SK-N-MC (cell line): ENCODE data around the gene MYD88.

ENCODE experiments used
- DNase-seq: peaks from one replicate; pipeline ENCODE4 v3.0.0-alpha.2; 2011; ENCODE audit warnings: low read depth, low spot score
- H3K27ac ChIP-seq: fragments of 200-600 bp; sonication (generic); 2 replicates; pipeline ENCODE4 v1.5.1; 2016; ENCODE audit warnings: mixed run types
- H3K36me3 ChIP-seq: fragments of 200-600 bp; sonication (generic); 2 replicates; pipeline ENCODE4 v1.6.1; 2017; ENCODE audit warnings: antibody characterized with exemption, low read length, mixed read lengths; ENCODE audit not compliant: insufficient read depth
- H3K4me3 ChIP-seq: fragments of 200-600 bp; sonication (generic); 2 replicates; pipeline ENCODE4 v1.5.1; 2016
- H3K9ac ChIP-seq: fragments of 200-600 bp; sonication (generic); 2 replicates; pipeline ENCODE4 v1.8.0; 2017; ENCODE audit warnings: mixed run types, mixed read lengths; ENCODE audit not compliant: insufficient read length
- H3K9me3 ChIP-seq: fragments of 200-600 bp; sonication (generic); 2 replicates; pipeline ENCODE4 v1.6.1; 2017; ENCODE audit warnings: low read depth, mild to moderate bottlenecking, antibody characterized with exemption, low read length, moderate library complexity, mixed read lengths
- EZH2 ChIP-seq: fragments of 200-600 bp; sonication (generic); IDR thresholded peaks from one replicate; pipeline ENCODE4 v1.6.1; 2017; ENCODE audit warnings: antibody characterized with exemption
- FOXP2 ChIP-seq: optimal IDR thresholded peaks from 2 replicates; pipeline ENCODE3; 2011; ENCODE audit warnings: mild to moderate bottlenecking, moderate library complexity; ENCODE audit not compliant: insufficient read depth; ENCODE audit errors: extremely low read length, control extremely low read depth
- POLR2AphosphoS5 ChIP-seq: IDR thresholded peaks from 2 replicates; pipeline ENCODE4 v1.6.1; 2012; ENCODE audit warnings: mild to moderate bottlenecking, low read depth, low read length, borderline replicate concordance

MYD88 gene

DNA sequence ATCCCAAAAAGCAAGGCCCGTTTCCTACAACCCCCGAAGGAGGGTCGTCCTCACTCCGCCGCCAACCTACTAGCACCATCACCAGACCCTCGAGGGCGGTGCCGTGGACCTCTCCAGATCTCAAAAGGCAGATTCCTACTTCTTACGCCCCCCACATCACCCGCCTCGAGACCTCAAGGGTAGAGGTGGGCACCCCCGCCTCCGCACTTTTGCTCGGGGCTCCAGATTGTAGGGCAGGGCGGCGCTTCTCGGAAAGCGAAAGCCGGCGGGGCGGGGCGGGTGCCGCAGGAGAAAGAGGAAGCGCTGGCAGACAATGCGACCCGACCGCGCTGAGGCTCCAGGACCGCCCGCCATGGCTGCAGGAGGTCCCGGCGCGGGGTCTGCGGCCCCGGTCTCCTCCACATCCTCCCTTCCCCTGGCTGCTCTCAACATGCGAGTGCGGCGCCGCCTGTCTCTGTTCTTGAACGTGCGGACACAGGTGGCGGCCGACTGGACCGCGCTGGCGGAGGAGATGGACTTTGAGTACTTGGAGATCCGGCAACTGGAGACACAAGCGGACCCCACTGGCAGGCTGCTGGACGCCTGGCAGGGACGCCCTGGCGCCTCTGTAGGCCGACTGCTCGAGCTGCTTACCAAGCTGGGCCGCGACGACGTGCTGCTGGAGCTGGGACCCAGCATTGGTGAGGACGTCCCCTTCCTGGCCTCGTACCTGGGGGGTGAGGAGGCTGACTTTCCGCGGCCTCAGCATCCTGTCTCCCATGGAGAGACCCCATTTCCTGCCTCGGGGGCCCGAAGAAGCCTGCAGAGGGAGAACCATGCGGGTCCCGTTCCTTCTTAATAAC lies at the start of gene MYD88:
Gene MYD88 (plus strand): TSS at position 313 of the 842 bp plus-strand sequence. CDS start 40 bp downstream, at position 353.
- TF ChIP-seq POLR2AphosphoS5 = peak; percentile 68; the same call in 1 of the 2 replicates
- TF ChIP-seq FOXP2 = no peak
- TF ChIP-seq EZH2 = no peak
- DNase-seq = no peak
- H3K9ac ChIP-seq = peak within 1 kb of the TSS; percentile 69
- H3K36me3 ChIP-seq = no peaks in the 10 kb centered on the region
- peak within 1 kb of the TSS; percentile 87 for H3K4me3 ChIP-seq
- no peak within 1 kb of the TSS for H3K27ac ChIP-seq
- H3K9me3 ChIP-seq = no peaks in the 10 kb centered on the region

DNA sequence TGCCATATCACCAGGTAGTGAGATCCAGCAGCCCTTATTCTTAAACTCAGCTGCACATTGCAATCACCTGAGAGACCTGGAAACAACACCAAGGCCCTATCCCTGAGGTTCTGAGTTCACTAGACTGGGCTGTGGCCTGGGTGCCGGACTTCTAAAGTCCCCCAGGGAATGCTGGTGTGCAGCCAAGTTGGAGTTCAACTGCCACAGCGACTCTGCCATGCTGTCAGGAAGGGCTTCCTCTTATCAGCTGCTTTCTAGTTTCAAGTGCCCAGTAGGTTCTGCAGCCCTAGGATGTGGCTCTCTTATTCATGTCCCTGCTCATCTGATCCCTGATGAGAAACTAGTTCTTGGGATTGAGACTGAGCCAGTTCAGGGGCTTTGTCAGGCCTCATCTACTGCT lies 49.3 kb upstream of the MYD88 start:
- Histone ChIP-seq H3K36me3 (no peaks in the 10 kb centered on the region), H3K9ac (no peak overlapping the region), H3K4me3 (no peak overlapping the region), H3K27ac (no peak overlapping the region), H3K9me3 (no peaks in the 10 kb centered on the region)
- no peak for DNase-seq
- TF ChIP-seq FOXP2 (no peak), POLR2AphosphoS5 (no peak), EZH2 (no peak)

DNA sequence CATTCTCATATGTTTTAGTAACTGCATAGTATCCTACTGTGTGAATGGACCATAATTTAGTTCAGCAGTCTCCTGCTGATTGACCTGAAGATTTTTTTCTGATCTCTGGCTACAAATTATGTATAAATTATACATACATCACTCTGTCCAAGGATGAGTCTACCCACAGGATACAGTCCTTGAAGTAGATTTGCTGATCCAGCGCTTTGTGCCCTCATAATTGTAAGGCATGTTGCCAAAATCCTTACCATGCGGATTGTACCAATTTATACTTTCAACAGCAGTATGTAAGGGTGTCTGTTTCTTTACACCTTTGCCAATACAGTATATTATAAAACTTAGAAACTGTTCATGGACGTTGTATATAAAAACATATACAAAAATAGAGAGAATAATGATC lies 48.0 kb upstream of the MYD88 start:
- H3K9me3 ChIP-seq = no peaks in the 10 kb centered on the region
- no peaks in the 10 kb centered on the region for H3K36me3 ChIP-seq
- TF ChIP-seq FOXP2 (no peak), POLR2AphosphoS5 (no peak), EZH2 (no peak)
- no peak overlapping the region for H3K4me3 ChIP-seq
- no peak overlapping the region for H3K9ac ChIP-seq
- no peak for DNase-seq
- no peak overlapping the region for H3K27ac ChIP-seq

DNA sequence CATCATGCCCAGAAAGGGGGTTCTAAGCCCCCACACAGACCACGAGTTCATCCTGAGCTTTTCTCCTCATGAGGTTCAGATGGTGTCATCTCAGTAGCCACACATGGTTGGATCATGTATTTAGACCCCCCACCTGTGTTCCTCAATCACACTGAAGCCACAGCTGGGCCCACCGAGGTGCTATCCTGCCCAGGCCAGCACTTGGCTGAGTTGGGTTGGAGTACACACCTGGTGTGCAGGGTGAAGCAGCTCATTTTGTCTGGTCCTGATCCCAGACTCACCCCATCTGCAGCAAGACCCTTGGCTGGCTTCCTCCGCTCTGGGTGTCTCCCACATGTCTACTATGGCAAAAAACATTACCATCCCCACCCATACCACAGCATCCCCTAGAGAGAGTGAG lies 43.5 kb upstream of the MYD88 start:
- Histone ChIP-seq H3K9ac (no peak overlapping the region), H3K4me3 (no peak overlapping the region), H3K27ac (no peak overlapping the region), H3K9me3 (no peaks in the 10 kb centered on the region), H3K36me3 (no peaks in the 10 kb centered on the region)
- TF ChIP-seq POLR2AphosphoS5 = no peak
- no peak for TF ChIP-seq EZH2
- TF ChIP-seq FOXP2 = no peak
- no peak for DNase-seq

DNA sequence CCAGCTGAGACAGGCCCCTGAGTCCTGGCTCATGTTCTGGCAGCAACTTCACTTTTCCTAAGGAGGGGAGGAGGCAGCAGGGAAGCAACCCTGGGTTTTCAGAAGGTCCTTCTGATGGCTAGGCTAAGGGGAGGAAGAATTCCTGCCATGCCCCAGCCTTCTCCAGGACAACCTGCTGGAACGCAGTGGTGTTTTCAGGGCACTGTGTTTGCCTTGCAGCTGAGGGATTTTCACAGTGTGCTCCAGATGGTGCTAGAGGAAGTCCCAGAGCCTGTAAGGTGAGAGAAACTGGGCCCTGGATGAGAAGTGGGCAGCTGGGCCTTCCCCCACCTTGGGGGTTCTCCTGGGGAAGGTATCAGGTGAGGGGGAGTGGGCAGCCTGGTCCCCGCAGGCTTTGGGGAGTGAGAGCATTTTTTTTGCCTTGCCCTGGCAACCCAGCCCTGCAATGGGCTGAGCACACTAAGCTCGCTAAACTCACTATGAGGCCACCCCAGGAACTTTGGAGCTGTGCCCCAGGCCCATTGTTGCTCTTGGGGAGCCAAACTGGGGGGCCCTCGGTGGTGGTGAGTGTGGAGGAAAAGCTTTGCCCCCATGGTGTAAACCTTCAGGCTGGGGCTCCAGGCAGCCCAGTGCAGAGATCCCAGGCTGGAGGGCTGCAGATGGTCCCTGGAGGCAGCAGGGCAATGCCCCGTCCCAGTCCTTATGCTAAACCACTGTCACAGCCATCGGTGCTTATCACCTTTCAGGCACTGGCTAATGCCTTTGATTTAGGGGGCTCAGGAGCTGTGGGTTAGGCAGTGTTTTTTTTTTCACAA lies 42.6 kb upstream of the MYD88 start:
- H3K27ac ChIP-seq = no peak overlapping the region
- H3K4me3 ChIP-seq = no peak overlapping the region
- H3K9ac ChIP-seq = no peak overlapping the region
- no peaks in the 10 kb centered on the region for H3K36me3 ChIP-seq
- no peak for TF ChIP-seq FOXP2
- no peaks in the 10 kb centered on the region for H3K9me3 ChIP-seq
- no peak for DNase-seq

DNA sequence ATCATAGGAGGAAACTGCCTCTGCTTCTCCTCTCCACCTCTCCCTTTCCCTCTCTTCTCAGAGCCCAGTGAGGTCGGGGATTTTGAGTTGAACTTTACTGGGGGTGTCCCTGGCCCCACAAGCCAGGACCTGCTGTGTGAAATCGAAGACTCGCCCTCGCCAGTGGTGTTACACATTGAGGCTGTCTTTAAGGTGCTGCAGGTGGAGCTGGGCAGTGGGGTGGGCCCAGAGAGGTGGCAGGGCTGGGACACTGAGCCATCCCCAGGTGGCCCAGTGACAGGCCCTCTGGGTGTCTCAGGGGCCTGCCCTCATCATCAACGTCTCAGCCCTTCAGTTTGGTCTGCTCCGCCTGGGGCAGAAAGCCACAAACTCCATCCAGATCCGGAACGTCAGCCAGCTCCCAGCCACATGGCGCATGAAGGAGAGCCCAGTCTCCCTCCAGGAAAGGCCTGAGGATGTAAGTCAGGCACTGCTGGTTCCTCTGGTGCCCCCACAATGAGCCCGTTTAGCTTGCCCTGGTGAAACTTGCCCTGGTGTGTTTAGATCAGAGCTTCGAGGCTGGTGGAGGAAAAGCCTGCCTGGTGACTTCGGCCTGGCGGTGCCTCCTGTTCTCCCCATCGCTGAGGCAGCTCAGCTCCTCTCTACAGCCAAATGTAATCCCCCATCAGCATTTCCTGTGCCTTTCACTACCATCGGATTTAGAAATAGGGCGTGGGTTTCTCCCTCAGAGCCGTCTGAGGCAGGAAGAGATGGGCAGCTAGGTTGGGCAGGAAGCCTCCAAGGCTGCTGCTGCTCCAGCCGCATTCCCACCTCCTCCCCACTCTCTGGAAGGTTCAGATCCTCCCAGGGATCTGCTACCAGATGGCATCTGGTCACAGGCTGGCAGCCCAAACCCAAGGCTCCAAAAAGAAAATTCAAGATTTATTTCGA lies 40.8 kb upstream of the MYD88 start:
- Histone ChIP-seq H3K9me3 (no peaks in the 10 kb centered on the region), H3K9ac (no peak overlapping the region), H3K4me3 (no peak overlapping the region), H3K27ac (no peak overlapping the region), H3K36me3 (no peaks in the 10 kb centered on the region)
- no peak for DNase-seq
- TF ChIP-seq POLR2AphosphoS5 (no peak), FOXP2 (no peak), EZH2 (no peak)

DNA sequence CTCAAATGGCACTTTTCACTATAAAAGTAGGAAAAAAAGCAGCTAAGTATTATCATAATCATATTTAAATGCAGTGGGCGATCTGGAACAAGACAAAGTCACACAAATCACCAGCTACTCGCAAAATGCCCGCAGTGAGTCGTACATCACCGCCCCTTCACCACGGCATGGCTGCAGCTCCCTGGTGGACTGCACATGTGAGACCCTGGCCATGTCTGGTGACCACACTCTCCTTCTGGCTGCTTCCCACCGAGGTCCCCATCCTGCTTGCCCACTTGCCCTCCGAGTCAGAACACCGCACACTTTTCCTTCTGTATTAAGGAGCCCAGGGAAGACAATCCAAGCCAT lies 40.1 kb upstream of the MYD88 start:
- no peak for DNase-seq
- Histone ChIP-seq H3K27ac (no peak overlapping the region), H3K36me3 (no peaks in the 10 kb centered on the region), H3K9ac (no peak overlapping the region), H3K4me3 (no peak overlapping the region), H3K9me3 (no peaks in the 10 kb centered on the region)
- TF ChIP-seq EZH2 = no peak
- no peak for TF ChIP-seq POLR2AphosphoS5

DNA sequence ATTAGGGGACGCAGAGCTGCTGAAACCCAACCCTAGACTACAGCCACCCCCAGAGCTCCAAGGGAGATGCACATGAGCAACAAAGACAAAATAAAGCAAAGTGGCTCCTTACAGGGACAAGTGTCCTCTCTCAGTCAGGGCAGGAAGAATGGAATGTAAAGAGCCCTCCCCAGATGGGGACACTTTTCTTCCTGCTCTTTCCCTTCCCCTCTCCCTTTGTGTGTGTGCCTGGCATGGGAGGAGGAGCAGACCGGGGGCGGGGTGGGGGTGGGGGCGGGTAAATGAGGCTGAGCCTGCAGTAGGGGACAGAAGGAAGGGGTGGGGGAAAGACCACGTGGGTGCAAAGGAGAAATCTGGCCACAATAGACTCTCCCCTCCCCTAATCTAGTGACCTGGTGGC lies 38.9 kb upstream of the MYD88 start:
- TF ChIP-seq POLR2AphosphoS5 (no peak), FOXP2 (no peak), EZH2 (no peak)

DNA sequence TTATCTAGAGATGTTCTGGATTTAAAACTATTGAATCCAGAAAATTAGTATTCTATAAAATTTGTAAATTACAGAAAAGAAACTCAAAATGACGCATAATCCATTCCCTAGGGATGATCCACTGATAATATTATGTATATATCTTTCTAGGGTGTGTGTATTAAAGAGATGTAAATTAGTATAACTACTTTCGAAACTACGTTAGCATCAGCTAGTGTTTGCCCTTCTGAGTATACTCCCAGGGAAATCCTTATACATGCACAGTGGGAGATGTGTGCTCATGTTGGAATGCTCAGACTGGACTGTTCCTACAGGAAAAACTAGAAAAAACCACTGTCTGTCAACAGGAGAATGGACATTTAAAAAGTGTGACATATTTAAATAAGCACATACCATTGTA lies 38.0 kb upstream of the MYD88 start:
- no peaks in the 10 kb centered on the region for H3K9me3 ChIP-seq
- no peaks in the 10 kb centered on the region for H3K36me3 ChIP-seq
- TF ChIP-seq FOXP2 (no peak), POLR2AphosphoS5 (no peak), EZH2 (no peak)
- H3K9ac ChIP-seq = no peak overlapping the region
- no peak overlapping the region for H3K27ac ChIP-seq
- DNase-seq = no peak
- no peak overlapping the region for H3K4me3 ChIP-seq

More for the DNA sequence above, 38.9 kb upstream of the MYD88 start:
- no peak overlapping the region for H3K27ac ChIP-seq
- no peak overlapping the region for H3K4me3 ChIP-seq
- H3K9ac ChIP-seq = no peak overlapping the region
- no peaks in the 10 kb centered on the region for H3K36me3 ChIP-seq
- no peak for DNase-seq
- no peaks in the 10 kb centered on the region for H3K9me3 ChIP-seq
